Brain microvascular endothelial cell (primary cell): ENCODE results near the gene FCN3.

Source experiments
- DNase-seq: peaks from one replicate; pipeline ENCODE4 v3.0.0-alpha.2; 2020
- H3K27ac ChIP-seq: fragments of 250-450 bp; sonication (Bioruptor Pico); 2 replicates; pipeline ENCODE4 v1.5.1; 2020; ENCODE audit warnings: mild to moderate bottlenecking, moderate library complexity
- H3K27me3 ChIP-seq: fragments of 250-450 bp; sonication (Bioruptor Pico); replicated peaks from 2 replicates; pipeline ENCODE4 v1.5.1; 2020; ENCODE audit warnings: mild to moderate bottlenecking
- H3K36me3 ChIP-seq: fragments of 250-450 bp; sonication (Bioruptor Pico); replicated peaks from 2 replicates; pipeline ENCODE4 v1.5.1; 2020; ENCODE audit warnings: mild to moderate bottlenecking
- H3K4me3 ChIP-seq: 2 replicates; pipeline ENCODE4 v1.5.1; 2011; ENCODE audit warnings: low read depth, mild to moderate bottlenecking, control low read depth, low read length, moderate library complexity
- CTCF ChIP-seq: IDR thresholded peaks from 2 replicates; pipeline ENCODE4 v1.5.1; 2011; ENCODE audit warnings: low read depth, mild to moderate bottlenecking, moderate library complexity, low read length, control low read depth, inconsistent platforms; ENCODE audit errors: missing control alignments
- in situ Hi-C: cut with HindIII; loops from 2 replicates; pipeline ENCODE4 v1.10.0; 2017; ENCODE audit warnings: low sequenced_read_pairs, low pct_ligation_motif_present

The FCN3 gene

GRCh38 chr1:27343639-27344025 lies 31.0 kb downstream of the FCN3 start:
- DNase-seq: no peak
- in situ Hi-C loops: no loop called here
- Histone ChIP-seq H3K27ac (no peak overlapping the region), H3K27me3 (no peaks in the 10 kb centered on the region), H3K36me3 (no peaks in the 10 kb centered on the region), H3K4me3 (no peak overlapping the region)
- no peak for TF ChIP-seq CTCF

- Histone ChIP-seq H3K36me3 (no peaks in the 10 kb centered on the region), H3K27ac (no peak overlapping the region), H3K27me3 (no peaks in the 10 kb centered on the region), H3K4me3 (no peak overlapping the region)
- TF ChIP-seq CTCF: no peak
- in situ Hi-C loops: no loop called here
- no peak for DNase-seq
Observed at GRCh38 chr1:27342778-27343638, 31.6 kb downstream of the FCN3 start.

GRCh38 chr1:27342391-27342777 lies 32.2 kb downstream of the FCN3 start:
- no peak for TF ChIP-seq CTCF
- in situ Hi-C loops: no loop called here

GRCh38 chr1:27341525-27342252 lies 32.9 kb downstream of the FCN3 start, which contains the start of gene SYTL1:
Gene SYTL1, plus strand, starts transcription at chr1:27342022. Its CDS starts 3,313 bp downstream, at chr1:27345335.
- Histone ChIP-seq H3K4me3 (no peak within 1 kb of the TSS), H3K27me3 (no peaks in the 10 kb centered on the region), H3K36me3 (peaks cover 3% of the 10 kb centered on the region), H3K27ac (no peak within 1 kb of the TSS)
- TF ChIP-seq CTCF: no peak
- peak; percentile 64 for DNase-seq
- in situ Hi-C loops: no loop called here

More at GRCh38 chr1:27342391-27342777, 32.2 kb downstream of the FCN3 start:
- no peak for DNase-seq
- Histone ChIP-seq H3K36me3 (no peaks in the 10 kb centered on the region), H3K27ac (no peak overlapping the region), H3K27me3 (no peaks in the 10 kb centered on the region), H3K4me3 (no peak overlapping the region)

GRCh38 chr1:27339213-27339612 lies 35.4 kb downstream of the FCN3 start:
- Histone ChIP-seq H3K36me3 (peaks cover 21% of the 10 kb centered on the region), H3K27ac (no peak overlapping the region), H3K27me3 (no peaks in the 10 kb centered on the region), H3K4me3 (no peak overlapping the region)
- in situ Hi-C loops: no loop called here
- no peak for TF ChIP-seq CTCF
- no peak for DNase-seq
